Thyroid gland (tissue), 4 donors: ENCODE data around the gene TTC39A.
"Not testable (repeated sequence)": the region's sequence is repeated elsewhere in the genome, so short reads cannot be mapped to it uniquely, and the experiment has no call there.

Experiments used
- POLR2A ChIP-seq, 2 donors: fragments of 450-650 bp; IDR thresholded peaks; one replicate each; pipeline ENCODE4 v1.6.1; 2017; ENCODE audit warnings: antibody characterized with exemption in 2 of 2, mild to moderate bottlenecking in 2 of 2, moderate library complexity in 1 of 2
- TF ChIP-seq, protein P1 (sequence below), 6 experiments: fragments of 200-600 bp in 3 of 6; fragments of 450-650 bp in 3 of 6; sonication (generic) in 3 of 6; IDR thresholded peaks; one replicate each; pipeline ENCODE4 v1.5.1; 2016 to 2019; ENCODE audit warnings: antibody characterized with exemption in 6 of 6, mild to moderate bottlenecking in 2 of 6, inconsistent platforms in 1 of 6, moderate library complexity in 1 of 6

DNA sequence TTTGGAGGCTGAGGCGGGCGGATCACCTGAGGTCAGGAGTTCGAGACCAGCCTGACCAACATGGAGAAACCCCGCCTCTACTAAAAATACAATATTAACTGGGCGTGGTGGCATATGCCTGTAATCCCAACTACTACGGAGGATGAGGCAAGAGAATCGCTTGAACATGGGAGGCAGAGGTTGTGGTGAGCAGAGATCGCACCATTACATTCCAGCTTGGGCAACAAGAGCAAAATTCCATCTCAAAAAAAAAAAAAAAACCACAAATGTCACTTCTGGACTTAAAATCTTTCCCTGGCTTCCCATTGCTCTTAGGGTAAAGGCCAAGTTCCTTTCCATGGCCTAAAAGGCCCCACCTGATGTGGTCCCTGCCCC lies 5.4 kb downstream of the TTC39A start:
- not testable (repeated sequence) for TF ChIP-seq POLR2A (IDR thresholded peaks at IDR 0.05)
- TF ChIP-seq, protein P1, sequence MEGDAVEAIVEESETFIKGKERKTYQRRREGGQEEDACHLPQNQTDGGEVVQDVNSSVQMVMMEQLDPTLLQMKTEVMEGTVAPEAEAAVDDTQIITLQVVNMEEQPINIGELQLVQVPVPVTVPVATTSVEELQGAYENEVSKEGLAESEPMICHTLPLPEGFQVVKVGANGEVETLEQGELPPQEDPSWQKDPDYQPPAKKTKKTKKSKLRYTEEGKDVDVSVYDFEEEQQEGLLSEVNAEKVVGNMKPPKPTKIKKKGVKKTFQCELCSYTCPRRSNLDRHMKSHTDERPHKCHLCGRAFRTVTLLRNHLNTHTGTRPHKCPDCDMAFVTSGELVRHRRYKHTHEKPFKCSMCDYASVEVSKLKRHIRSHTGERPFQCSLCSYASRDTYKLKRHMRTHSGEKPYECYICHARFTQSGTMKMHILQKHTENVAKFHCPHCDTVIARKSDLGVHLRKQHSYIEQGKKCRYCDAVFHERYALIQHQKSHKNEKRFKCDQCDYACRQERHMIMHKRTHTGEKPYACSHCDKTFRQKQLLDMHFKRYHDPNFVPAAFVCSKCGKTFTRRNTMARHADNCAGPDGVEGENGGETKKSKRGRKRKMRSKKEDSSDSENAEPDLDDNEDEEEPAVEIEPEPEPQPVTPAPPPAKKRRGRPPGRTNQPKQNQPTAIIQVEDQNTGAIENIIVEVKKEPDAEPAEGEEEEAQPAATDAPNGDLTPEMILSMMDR (IDR thresholded peaks at IDR 0.05), result not testable (repeated sequence)
